ENCODE measurements around the gene ANKMY1. TPM values are rescaled to one million over a fixed set of nuclear protein-coding genes. Genes with fewer than 3 reads are reported as not detected.

The ANKMY1 gene
- total RNA-seq, 4 donors from 2014 or later, result 15.1 to 64.0 (median 27.5) TPM

DNA sequence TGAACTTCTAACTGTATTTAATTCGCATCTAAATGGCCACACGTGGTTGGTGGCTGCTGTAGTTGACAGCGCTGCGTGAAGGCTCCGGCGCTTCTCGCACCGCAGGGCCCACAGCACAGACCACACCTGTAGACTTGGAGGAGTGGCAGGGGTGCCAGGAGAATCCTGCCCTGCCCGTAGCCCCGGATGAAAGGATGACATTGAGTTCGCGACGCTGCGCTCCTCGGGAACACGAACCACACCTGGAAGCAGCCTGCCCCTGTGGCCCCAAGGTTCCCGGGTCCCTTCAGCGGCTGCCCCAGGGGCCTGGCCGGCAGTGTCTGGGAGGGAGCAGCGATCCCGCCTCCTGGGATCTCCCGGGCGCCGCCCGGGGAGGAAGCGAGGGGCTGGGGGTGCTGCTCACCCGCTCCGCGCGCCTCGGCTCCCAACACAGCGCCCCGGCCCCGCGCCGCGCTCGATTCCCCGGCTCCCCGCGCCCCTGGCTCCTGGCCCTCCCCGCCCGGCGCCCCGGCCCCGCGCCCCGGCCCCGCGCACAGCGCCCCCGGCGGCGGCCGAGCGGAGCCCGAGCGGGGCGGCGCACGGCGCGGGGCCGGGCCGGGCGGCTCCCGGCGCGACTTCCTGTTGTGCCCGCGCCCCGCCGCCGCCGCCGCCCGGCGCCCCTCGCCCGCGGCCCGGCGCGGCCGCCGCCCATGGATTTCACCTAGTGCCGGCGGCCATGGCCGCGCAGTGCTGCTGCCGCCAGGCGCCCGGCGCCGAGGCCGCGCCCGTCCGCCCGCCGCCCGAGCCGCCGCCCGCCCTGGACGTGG, 10.3 kb upstream of the ANKMY1 start, which contains the start of gene RNPEPL1:
Gene RNPEPL1 (plus strand): TSS at position 613 of the 806 bp plus-strand sequence. CDS start 103 bp downstream, at position 716.
- WGBS, 2 donors (ENCODE audit: low coverage in 1 of 2), result 1% methylated on average over 19 of the region's 106 CpGs; no CpG with 5 or more reads in 1 of the 2 donors
- peak in 2 of 3 donors; percentile 46 to 56 for TF ChIP-seq POLR2AphosphoS5 (IDR thresholded peaks at IDR 0.05)
- peak; percentile 48 for TF ChIP-seq POLR2A (IDR thresholded peaks at IDR 0.05)
- no peak for TF ChIP-seq EP300 (IDR thresholded peaks at IDR 0.05; ENCODE audit: low read depth)
- TF ChIP-seq, protein P1, sequence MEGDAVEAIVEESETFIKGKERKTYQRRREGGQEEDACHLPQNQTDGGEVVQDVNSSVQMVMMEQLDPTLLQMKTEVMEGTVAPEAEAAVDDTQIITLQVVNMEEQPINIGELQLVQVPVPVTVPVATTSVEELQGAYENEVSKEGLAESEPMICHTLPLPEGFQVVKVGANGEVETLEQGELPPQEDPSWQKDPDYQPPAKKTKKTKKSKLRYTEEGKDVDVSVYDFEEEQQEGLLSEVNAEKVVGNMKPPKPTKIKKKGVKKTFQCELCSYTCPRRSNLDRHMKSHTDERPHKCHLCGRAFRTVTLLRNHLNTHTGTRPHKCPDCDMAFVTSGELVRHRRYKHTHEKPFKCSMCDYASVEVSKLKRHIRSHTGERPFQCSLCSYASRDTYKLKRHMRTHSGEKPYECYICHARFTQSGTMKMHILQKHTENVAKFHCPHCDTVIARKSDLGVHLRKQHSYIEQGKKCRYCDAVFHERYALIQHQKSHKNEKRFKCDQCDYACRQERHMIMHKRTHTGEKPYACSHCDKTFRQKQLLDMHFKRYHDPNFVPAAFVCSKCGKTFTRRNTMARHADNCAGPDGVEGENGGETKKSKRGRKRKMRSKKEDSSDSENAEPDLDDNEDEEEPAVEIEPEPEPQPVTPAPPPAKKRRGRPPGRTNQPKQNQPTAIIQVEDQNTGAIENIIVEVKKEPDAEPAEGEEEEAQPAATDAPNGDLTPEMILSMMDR (IDR thresholded peaks at IDR 0.05), result peak in 2 of 5 experiments; percentile 19 to 27
- Histone ChIP-seq H3K4me1 (peaks cover 39 to 56% (median 51%) of the 10 kb centered on the region in 4 donors), H3K27ac (peak within 1 kb of the TSS; percentile 96 to 99 (median 97)), H3K4me3 (peak within 1 kb of the TSS; percentile 68 to 82 (median 78)), H3K27me3 (no peaks in the 10 kb centered on the region), H3K9me3 (no peaks in the 10 kb centered on the region), H3K36me3 (no peaks in the 10 kb centered on the region)
- intact Hi-C loops (cut with DNase I; ENCODE audit: low total_unique reads), result no loop called here
- in situ Hi-C loops (cut with MboI; ENCODE audit: low pct_ligation_motif_present in 1 of 4, low pct_unique_long_range_greater_than_20kb in 1 of 4, low sequenced_read_pairs in 3 of 4), result no loop called here
- DNase-seq, result peak; percentile 62

DNA sequence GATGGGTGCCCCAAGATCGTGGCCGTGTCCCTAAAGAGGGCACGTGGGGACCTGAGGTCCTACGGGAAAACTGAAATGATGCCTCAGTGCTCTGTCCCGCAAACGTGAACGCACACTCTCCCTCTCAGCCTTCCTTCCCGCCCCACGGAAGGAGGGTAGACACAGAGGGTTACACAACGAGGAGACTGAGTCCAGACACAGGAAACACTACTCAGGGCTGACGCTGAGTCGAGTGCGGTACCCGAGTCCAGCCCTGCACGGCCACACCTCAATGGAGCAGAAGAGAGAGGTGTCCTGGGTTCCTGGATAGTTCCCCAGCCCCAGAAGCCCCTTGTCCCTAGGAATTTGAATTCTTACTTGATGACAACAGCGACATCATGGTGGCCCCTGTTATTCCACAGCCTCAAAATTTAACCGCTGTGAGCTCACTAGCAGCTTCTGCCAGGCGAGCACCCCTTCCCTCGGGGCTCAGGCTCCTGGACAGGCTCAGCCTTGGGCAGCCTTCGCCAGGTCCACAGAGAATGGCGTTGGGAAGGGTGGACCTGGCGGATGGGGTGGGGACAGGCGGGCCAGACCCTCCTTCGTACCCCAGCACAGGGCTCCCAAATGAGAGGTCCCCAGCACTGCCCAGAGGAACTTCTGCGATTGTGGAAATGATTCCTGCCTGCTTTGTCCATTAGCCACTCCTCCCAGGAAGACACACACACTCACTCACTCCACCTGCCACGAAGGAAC, 9.5 kb upstream of the ANKMY1 start:
- Histone ChIP-seq H3K4me1 (peaks cover 39 to 63% (median 52%) of the 10 kb centered on the region in 4 donors), H3K36me3 (no peaks in the 10 kb centered on the region), H3K9me3 (no peaks in the 10 kb centered on the region), H3K27me3 (no peaks in the 10 kb centered on the region), H3K4me3 (peak overlapping the region; percentile 47 to 77 (median 70)), H3K27ac (peak overlapping the region; percentile 96 to 99 (median 97))
- TF ChIP-seq EP300 (IDR thresholded peaks at IDR 0.05; ENCODE audit: low read depth), result no peak
- TF ChIP-seq, protein P1 (IDR thresholded peaks at IDR 0.05), result no peak
- no peak for TF ChIP-seq POLR2A (IDR thresholded peaks at IDR 0.05)
- TF ChIP-seq POLR2AphosphoS5 (IDR thresholded peaks at IDR 0.05), result no peak
- WGBS, 2 donors (ENCODE audit: low coverage in 1 of 2), result 27% methylated on average over 26 of the region's 26 CpGs; no CpG with 5 or more reads in 1 of the 2 donors
- DNase-seq, result peak; percentile 55
- intact Hi-C loops (cut with DNase I; ENCODE audit: low total_unique reads) (no loop called here), in situ Hi-C loops (cut with MboI; ENCODE audit: low pct_ligation_motif_present in 1 of 4, low pct_unique_long_range_greater_than_20kb in 1 of 4, low sequenced_read_pairs in 3 of 4) (no loop called here)

- in situ Hi-C loops (cut with MboI; ENCODE audit: low pct_ligation_motif_present in 1 of 4, low pct_unique_long_range_greater_than_20kb in 1 of 4, low sequenced_read_pairs in 3 of 4), result no loop called here
- H3K36me3 ChIP-seq, result no peaks in the 10 kb centered on the region
- intact Hi-C loops (cut with DNase I; ENCODE audit: low total_unique reads), result no loop called here
These were observed 8.7 kb upstream of the ANKMY1 start for GRCh38 chr2:240566203-240567136.

More at GRCh38 chr2:240566203-240567136, 8.7 kb upstream of the ANKMY1 start:
- no peaks in the 10 kb centered on the region for H3K9me3 ChIP-seq
- peaks cover 47 to 71% (median 59%) of the 10 kb centered on the region in 4 donors for H3K4me1 ChIP-seq
- H3K4me3 ChIP-seq, result peak overlapping the region; percentile 14 to 77 (median 70)
- 11% methylated on average over 26 of the region's 53 CpGs; no CpG with 5 or more reads in 1 of the 2 donors for WGBS, 2 donors (ENCODE audit: low coverage in 1 of 2)
- peak; percentile 98 for DNase-seq
- H3K27me3 ChIP-seq, result no peaks in the 10 kb centered on the region
- peak overlapping the region; percentile 96 to 99 (median 97) for H3K27ac ChIP-seq
- TF ChIP-seq POLR2AphosphoS5 (IDR thresholded peaks at IDR 0.05), result peak; percentile 82 to 90 (median 83)
- TF ChIP-seq, protein P1 (IDR thresholded peaks at IDR 0.05), result peak; percentile 85 to 96 (median 95)
- TF ChIP-seq EP300 (IDR thresholded peaks at IDR 0.05; ENCODE audit: low read depth), result no peak
- peak; percentile 70 for TF ChIP-seq POLR2A (IDR thresholded peaks at IDR 0.05)
